Naive B cell (primary cell): Measurements from ENCODE around the gene ZBTB16. TPM values are rescaled to one million over a fixed set of nuclear protein-coding genes. Genes with fewer than 3 reads are reported as not detected.

ENCODE experiments used
- ATAC-seq, 2 donors: fragments of 150-1000 bp; cut with Tn5 transposase; 2 replicates each; pipeline ENCODE4 v1.10.0; 2021; ENCODE audit warnings: low read depth in 2 of 2, mild to moderate bottlenecking in 2 of 2, moderate library complexity in 2 of 2
- DNase-seq: peaks from one replicate; pipeline ENCODE4 v3.0.0; 2022
- H3K27ac Mint-ChIP-seq, 6 donors: one replicate each; pipeline ENCODE4 v1.8.0; 2020 to 2022; ENCODE audit warnings: mild to moderate bottlenecking in 6 of 6, mixed read lengths in 6 of 6, moderate library complexity in 5 of 6, inconsistent platforms in 2 of 6
- H3K27me3 Mint-ChIP-seq, 3 donors: one replicate each; pipeline ENCODE4 v1.8.0; 2021 to 2022; ENCODE audit warnings: mixed read lengths in 3 of 3, mild to moderate bottlenecking in 1 of 3
- H3K36me3 Mint-ChIP-seq, 2 donors: one replicate each; pipeline ENCODE4 v1.8.0; 2020 to 2022; ENCODE audit warnings: mixed read lengths in 2 of 2, inconsistent platforms in 1 of 2, mild to moderate bottlenecking in 1 of 2
- H3K4me1 Mint-ChIP-seq, 3 donors: one replicate each; pipeline ENCODE4 v1.8.0; 2020 to 2022; ENCODE audit warnings: mixed read lengths in 3 of 3, inconsistent platforms in 1 of 3, mild to moderate bottlenecking in 1 of 3, moderate library complexity in 1 of 3
- H3K4me3 Mint-ChIP-seq, 8 donors: one replicate each; pipeline ENCODE4 v1.8.0; 2020 to 2022; ENCODE audit warnings: mild to moderate bottlenecking in 8 of 8, mixed read lengths in 8 of 8, moderate library complexity in 8 of 8, inconsistent platforms in 2 of 8
- H3K9me3 Mint-ChIP-seq, 7 donors: one replicate each; pipeline ENCODE4 v1.8.0; 2020 to 2022; ENCODE audit warnings: mixed read lengths in 7 of 7, mild to moderate bottlenecking in 5 of 7, inconsistent platforms in 2 of 7, moderate library complexity in 1 of 7
- polyA plus RNA-seq, 6 donors: library from polyadenylated mRNA; unstranded; fragments of 300-500 nt; fragmentation: Illumina TruSeq; gene quantifications; one replicate each; pipeline ENCODE4 v1.2.3, GENCODE V29; 2021; ENCODE audit warnings: low read depth in 6 of 6

Gene ZBTB16
- polyA plus RNA-seq, 6 donors from 2014 or later = 10.0 to 178 (median 50.5) TPM

DNA sequence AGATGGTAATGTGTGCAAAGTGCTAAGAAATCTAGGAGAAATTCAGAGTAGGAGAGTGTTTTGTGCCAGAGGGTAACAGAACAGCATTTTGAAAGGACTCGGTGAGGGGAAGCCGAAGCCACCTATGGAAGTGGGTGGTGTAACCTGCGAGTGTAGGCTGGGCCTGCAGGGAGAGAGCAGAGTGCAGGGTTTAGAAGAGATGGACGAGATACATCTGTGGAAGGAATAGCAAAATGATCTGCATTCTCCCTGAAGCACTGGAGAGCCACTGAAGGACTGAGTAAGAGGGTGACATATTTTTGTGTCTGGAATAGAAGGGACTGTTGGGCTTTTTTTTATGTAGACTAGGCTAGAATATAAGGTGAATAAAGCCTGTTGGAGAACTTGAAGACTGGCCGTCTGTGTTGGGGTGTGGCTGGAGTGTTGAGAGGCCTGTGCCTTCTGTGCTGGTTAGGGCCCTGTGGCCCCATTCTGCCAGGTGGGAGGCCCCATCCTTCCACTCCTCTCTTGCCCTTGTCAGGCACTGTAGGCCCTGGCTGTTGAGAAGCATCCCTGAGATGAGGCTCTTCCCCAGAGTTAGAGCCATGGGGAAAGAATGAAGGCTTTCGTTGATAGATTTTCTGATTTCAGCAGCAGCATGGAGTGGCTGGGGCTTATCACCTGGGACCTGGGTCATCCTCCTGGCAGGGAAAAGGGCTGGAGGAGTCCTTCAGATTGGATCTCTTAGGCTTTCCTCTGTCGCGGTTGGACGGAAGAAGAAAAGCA, 102.2 kb downstream of the ZBTB16 start:
- no peak for ATAC-seq
- peak overlapping the region in 6 of 8 donors; percentile 71 to 87 (median 76) for H3K4me3 Mint-ChIP-seq
- peaks cover 0 to 7% (median 0%) of the 10 kb centered on the region in 7 donors for H3K9me3 Mint-ChIP-seq
- no peaks in the 10 kb centered on the region for H3K27me3 Mint-ChIP-seq
- DNase-seq = no peak
- peaks cover 77 to 100% (median 99%) of the 10 kb centered on the region in 3 donors for H3K4me1 Mint-ChIP-seq
- H3K36me3 Mint-ChIP-seq = peaks cover 5 to 17% of the 10 kb centered on the region in 2 donors
- H3K27ac Mint-ChIP-seq = peak overlapping the region; percentile 47 to 98 (median 94)

DNA sequence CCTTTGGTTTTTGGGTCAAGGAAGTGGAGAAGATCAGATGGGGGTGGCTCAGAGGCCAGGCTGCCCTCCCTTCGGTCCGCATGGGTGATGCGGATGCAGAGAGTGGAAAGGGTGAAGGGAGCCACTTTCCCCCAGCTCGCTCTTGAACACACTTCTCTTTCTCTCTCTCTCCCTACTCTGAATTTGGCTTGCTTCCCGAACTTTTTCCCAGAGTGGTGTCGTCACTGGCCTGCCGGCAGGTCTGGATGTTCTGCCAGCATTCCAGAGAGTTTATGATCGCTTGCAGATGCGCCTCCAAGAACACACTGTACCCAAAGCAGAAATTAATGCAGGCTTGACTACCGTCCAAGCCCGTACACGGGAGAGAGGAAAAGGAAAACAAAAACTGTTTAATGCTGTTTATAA, 103.2 kb downstream of the ZBTB16 start:
- Mint-ChIP-seq H3K4me3 (peak overlapping the region; percentile 39 to 87 (median 56)), H3K4me1 (peaks cover 80 to 99% (median 99%) of the 10 kb centered on the region in 3 donors)
- no peak for ATAC-seq

DNA sequence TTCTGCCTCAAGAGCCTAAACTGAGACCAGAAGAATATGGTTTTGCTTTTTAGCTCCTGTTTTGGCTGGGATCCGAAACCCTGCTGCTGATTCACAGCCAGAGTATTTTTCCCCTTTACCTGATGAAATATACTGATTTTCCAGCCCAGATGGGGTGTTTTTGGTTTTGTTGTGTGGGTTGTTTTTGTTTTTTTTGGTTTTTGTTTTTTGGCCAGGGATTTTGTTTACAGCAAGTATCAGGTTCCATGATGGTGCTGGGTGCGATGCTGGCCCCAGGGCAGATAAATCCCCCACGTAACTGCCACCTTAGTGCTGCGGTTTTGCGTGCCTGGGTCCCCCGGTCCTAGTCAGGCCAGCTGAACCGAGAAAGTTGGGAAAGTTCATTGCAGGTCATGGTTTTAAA, 103.7 kb downstream of the ZBTB16 start:
- DNase-seq = no peak
- no peak for ATAC-seq
- peaks cover 0 to 3% (median 0%) of the 10 kb centered on the region in 7 donors for H3K9me3 Mint-ChIP-seq
- peak overlapping the region; percentile 36 to 98 (median 82) for H3K27ac Mint-ChIP-seq
- H3K4me1 Mint-ChIP-seq = peaks cover 80 to 99% (median 99%) of the 10 kb centered on the region in 3 donors
- no peaks in the 10 kb centered on the region for H3K27me3 Mint-ChIP-seq
- H3K4me3 Mint-ChIP-seq = peak overlapping the region in 6 of 8 donors; percentile 47 to 87 (median 70)
- H3K36me3 Mint-ChIP-seq = peaks cover 0 to 12% of the 10 kb centered on the region in 2 donors

More for the DNA sequence above, 103.2 kb downstream of the ZBTB16 start:
- Mint-ChIP-seq H3K36me3 (peaks cover 4 to 17% of the 10 kb centered on the region in 2 donors), H3K27me3 (no peaks in the 10 kb centered on the region), H3K9me3 (peaks cover 0 to 7% (median 0%) of the 10 kb centered on the region in 7 donors), H3K27ac (peak overlapping the region; percentile 44 to 98 (median 94))
- no peak for DNase-seq

DNA sequence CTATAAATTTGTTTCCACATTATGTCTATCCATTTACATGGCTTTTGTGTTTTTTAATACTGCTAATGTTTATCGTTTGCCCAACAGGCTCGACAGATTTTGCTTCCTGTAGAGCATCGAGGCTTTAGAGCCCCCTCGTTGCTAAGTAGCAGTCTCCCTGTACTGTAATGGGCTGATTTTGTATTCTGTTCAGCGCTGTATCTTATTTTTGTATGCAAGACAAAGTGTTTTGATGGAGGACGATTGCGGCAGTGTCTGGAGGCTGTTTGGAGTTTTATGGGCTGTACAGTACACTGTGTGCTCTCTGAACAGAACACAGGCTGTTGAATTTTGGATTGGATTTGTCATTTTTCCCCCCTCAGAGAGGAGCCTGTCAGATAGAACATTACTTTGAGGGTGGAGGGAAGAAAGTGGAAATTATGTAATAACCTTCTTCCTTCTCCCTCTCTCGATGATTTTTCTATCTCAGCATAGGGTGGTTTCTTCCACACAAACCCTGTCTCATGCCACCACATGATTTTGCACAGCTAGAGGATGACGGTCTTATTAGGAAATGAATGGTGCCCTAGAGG, 104.4 kb downstream of the ZBTB16 start:
- peaks cover 0 to 8% of the 10 kb centered on the region in 2 donors for H3K36me3 Mint-ChIP-seq
- no peaks in the 10 kb centered on the region for H3K9me3 Mint-ChIP-seq
- peak overlapping the region in 6 of 8 donors; percentile 0 to 75 (median 51) for H3K4me3 Mint-ChIP-seq
- peak overlapping the region; percentile 36 to 98 (median 80) for H3K27ac Mint-ChIP-seq
- no peak for ATAC-seq
- H3K27me3 Mint-ChIP-seq = no peaks in the 10 kb centered on the region
- H3K4me1 Mint-ChIP-seq = peaks cover 80 to 99% (median 99%) of the 10 kb centered on the region in 3 donors
- no peak for DNase-seq

DNA sequence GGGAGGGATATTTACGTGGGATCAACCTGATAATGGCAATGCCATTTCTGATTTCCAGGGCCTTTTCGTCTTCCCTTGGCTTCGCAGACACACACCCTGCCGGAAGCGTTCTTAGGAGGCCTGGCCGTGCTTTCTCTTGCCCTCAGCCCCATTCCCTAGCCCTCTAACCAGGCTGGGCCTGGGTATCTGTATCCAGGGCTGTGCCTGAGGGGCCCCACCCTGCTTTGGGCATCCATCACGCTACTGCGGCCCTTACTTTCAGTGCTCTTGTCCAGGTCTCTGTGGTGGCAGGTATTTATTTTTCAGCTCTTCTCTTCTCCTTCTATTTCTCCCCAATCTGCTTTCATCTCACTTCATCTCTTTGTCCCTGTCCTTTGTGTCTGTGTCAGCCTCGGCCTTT, 105.0 kb downstream of the ZBTB16 start:
- Mint-ChIP-seq H3K27ac (peak overlapping the region; percentile 55 to 98 (median 76)), H3K9me3 (no peaks in the 10 kb centered on the region), H3K27me3 (no peaks in the 10 kb centered on the region), H3K4me1 (peaks cover 80 to 99% (median 99%) of the 10 kb centered on the region in 3 donors), H3K36me3 (peaks cover 0 to 8% of the 10 kb centered on the region in 2 donors), H3K4me3 (peak overlapping the region in 2 of 8 donors; percentile 0 to 37)
- no peak for ATAC-seq
- no peak for DNase-seq

DNA sequence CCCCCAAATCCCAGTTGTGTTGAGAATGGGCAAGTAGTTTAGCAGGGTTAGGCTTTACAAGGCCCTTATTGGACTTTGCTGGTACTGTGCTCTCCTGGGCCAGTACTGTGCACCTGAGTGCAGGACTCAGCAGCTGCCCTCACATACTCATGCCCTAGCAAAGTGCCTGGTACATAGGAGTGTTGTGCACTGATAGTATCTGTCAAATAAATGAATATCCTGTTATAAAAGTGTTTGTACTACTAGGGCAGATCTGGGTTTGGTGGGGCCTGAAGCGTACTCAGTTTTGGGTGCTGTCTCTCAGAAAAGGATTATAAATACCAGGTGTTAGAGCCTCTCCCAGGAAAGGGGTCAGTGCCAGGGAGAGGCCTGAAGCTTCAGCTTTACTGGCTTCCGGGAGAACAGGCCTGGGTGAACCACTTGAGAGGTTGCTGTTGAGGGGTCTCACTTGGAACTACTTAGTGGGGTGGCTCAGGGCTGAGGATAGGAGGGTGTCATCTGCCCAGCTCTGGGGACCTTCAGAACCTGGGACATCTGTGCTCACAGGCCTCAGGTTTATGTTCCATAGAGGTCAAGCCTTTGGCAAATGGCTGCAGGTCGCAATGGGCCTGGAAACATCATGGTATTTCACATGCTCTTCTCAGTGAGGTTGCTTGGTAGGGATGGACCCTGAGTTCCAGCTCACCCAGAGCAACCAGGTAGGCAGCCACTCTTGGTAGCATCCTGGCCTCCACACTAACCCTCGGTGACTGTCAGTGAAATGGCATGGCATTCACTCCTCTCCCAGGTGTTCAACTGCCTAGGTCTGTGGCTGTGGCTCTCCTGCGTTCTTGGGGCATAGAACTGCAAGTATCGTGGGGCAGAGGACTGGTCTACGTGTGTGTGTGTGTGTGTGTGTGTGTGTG, 106.1 kb downstream of the ZBTB16 start:
- Mint-ChIP-seq H3K9me3 (no peaks in the 10 kb centered on the region), H3K4me1 (peaks cover 76 to 98% (median 97%) of the 10 kb centered on the region in 3 donors), H3K27me3 (no peaks in the 10 kb centered on the region), H3K36me3 (peaks cover 0 to 8% of the 10 kb centered on the region in 2 donors), H3K4me3 (peak overlapping the region; percentile 0 to 82 (median 70)), H3K27ac (peak overlapping the region; percentile 17 to 95 (median 80))
- ATAC-seq (no peak), DNase-seq (no peak)

DNA sequence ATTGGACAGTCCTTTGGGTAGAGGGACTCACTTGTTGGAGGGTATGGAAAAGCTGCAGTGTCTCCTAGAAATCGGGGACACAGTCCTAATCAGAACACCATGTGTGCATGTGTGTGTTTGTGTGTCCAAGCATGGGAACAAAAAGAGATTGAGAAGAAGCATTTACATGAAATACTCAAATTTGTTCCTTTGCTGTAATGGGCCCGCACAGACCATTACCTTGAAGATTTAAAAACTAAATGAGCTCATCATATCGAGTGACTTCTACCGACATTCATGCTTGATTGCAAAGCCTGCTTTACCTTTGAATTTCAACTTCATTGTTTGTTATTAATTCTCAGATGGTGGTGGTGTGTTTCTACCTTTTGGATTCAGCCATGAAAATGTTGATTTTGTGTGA, 106.9 kb downstream of the ZBTB16 start:
- DNase-seq (no peak), ATAC-seq (no peak)
- H3K4me3 Mint-ChIP-seq = peak overlapping the region; percentile 51 to 89 (median 76)
- peaks cover 0 to 8% of the 10 kb centered on the region in 2 donors for H3K36me3 Mint-ChIP-seq
- no peaks in the 10 kb centered on the region for H3K27me3 Mint-ChIP-seq
- peak overlapping the region in 5 of 6 donors; percentile 65 to 95 (median 87) for H3K27ac Mint-ChIP-seq
- peaks cover 70 to 98% (median 97%) of the 10 kb centered on the region in 3 donors for H3K4me1 Mint-ChIP-seq
- no peaks in the 10 kb centered on the region for H3K9me3 Mint-ChIP-seq

DNA sequence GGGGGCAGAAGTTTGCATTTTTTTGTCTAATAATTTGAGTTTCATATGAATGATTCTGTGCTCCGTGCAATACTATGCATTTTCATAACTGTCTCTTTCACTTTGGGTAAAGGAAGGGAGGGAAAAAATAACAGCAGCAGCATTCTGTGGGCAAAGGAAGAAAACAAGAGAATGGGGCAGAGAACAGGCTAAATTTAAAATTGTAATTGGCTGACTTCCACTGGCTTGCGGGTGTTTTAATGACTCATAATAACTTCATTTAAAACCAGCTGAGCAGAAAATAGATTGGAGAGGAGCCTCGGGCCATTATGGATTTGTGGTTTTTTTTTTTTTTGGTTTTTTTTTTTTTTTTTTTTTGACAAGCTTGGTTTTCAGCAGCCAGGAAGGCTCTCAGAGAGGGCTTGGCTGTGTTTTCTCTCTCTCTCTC, 107.4 kb downstream of the ZBTB16 start:
- peak overlapping the region in 5 of 6 donors; percentile 65 to 95 (median 87) for H3K27ac Mint-ChIP-seq
- peak overlapping the region; percentile 51 to 89 (median 78) for H3K4me3 Mint-ChIP-seq
- ATAC-seq (no peak), DNase-seq (no peak)
- no peaks in the 10 kb centered on the region for H3K27me3 Mint-ChIP-seq
- peaks cover 0 to 8% of the 10 kb centered on the region in 2 donors for H3K36me3 Mint-ChIP-seq
- no peaks in the 10 kb centered on the region for H3K9me3 Mint-ChIP-seq
- peaks cover 71 to 98% (median 97%) of the 10 kb centered on the region in 3 donors for H3K4me1 Mint-ChIP-seq

DNA sequence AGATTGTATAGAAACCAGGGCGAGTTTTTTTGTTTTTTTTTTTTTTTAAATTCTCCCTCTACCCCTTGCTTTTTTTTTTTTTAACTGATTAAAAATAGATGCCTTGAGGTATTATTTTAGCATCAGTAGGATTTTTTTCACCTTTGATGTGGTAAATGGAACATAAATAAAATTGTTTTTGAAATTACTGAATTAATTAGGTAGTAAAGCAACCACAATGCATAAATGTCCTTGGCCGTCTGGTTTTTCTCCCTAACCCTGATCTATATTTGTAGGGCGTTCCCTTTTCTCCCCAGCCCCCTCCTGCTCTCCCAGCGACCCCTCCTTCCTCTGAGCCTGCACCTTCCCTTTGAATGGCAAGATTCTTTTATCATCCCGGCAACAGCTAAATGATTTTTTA, 107.8 kb downstream of the ZBTB16 start:
- no peaks in the 10 kb centered on the region for H3K27me3 Mint-ChIP-seq
- DNase-seq (no peak), ATAC-seq (no peak)
- H3K27ac Mint-ChIP-seq = peak overlapping the region in 5 of 6 donors; percentile 65 to 92 (median 87)
- H3K36me3 Mint-ChIP-seq = peaks cover 0 to 8% of the 10 kb centered on the region in 2 donors
- H3K4me1 Mint-ChIP-seq = peaks cover 75 to 98% (median 97%) of the 10 kb centered on the region in 3 donors
- peak overlapping the region in 7 of 8 donors; percentile 51 to 89 (median 79) for H3K4me3 Mint-ChIP-seq
- H3K9me3 Mint-ChIP-seq = no peaks in the 10 kb centered on the region

DNA sequence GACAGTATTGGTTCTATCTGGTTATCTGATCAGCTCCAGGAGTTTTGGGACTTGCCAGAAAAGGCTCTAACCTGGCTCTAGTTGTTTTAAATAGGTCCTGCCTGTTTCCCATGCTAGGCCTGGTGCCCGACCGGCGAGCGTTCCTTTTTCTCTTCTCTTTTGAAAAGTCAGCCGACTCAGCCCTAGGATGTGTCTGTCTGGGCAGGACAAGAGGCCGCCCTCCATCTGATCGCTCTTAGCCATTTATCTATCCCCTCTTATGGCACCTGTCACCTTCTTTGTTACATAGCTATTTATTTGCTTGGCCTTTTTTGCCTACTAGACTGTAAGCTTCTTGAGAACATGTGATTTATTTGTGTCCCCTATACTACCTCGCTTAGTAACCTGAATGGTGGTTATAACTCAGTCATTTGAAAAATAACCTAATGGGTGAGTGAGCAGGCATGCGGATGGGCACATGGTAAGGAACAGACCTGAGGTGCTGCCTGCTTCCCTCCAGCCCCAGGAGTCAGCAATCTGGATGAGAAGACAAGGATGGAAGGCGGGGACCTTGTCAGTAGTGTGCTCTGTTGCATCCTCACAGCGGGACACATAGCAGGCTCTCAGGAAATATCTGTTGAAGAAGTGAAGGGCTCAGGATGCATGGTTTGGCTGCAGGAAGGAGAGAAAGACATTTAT, 108.4 kb downstream of the ZBTB16 start:
- no peak for ATAC-seq
- H3K4me1 Mint-ChIP-seq = peaks cover 78 to 98% (median 97%) of the 10 kb centered on the region in 3 donors
- H3K4me3 Mint-ChIP-seq = peak overlapping the region in 7 of 8 donors; percentile 51 to 89 (median 77)
- H3K27me3 Mint-ChIP-seq = no peaks in the 10 kb centered on the region
- peaks cover 0 to 8% of the 10 kb centered on the region in 2 donors for H3K36me3 Mint-ChIP-seq
- H3K9me3 Mint-ChIP-seq = no peaks in the 10 kb centered on the region
- peak overlapping the region; percentile 86 to 93 (median 87) for H3K27ac Mint-ChIP-seq
- no peak for DNase-seq

DNA sequence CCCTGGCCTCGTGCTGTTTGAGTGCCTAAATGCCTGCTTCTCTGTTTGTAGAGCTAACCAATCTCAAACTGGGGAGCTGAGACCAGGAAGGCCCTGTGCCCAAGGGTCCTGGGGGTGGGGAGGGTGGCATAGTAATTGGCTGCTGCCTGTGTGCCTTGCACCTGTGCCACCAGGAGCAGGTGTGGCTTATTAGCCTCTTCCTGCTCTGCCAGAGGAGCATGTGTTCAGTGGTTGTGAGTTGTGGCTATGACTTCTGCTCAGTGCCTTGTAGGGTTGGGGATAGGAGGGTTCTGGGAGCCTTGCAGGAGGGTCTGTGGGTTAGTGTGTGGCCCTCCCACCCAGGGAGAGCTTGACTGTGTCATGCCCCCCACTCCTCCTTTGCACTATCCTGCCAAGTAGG, 109.2 kb downstream of the ZBTB16 start:
- peak overlapping the region in 4 of 6 donors; percentile 22 to 93 (median 67) for H3K27ac Mint-ChIP-seq
- H3K36me3 Mint-ChIP-seq = peaks cover 0 to 8% of the 10 kb centered on the region in 2 donors
- no peak for DNase-seq
- peak overlapping the region in 7 of 8 donors; percentile 7 to 82 (median 77) for H3K4me3 Mint-ChIP-seq
- ATAC-seq = peak; percentile 40 to 43
- H3K9me3 Mint-ChIP-seq = no peaks in the 10 kb centered on the region
- no peaks in the 10 kb centered on the region for H3K27me3 Mint-ChIP-seq
- peaks cover 78 to 99% (median 98%) of the 10 kb centered on the region in 3 donors for H3K4me1 Mint-ChIP-seq

DNA sequence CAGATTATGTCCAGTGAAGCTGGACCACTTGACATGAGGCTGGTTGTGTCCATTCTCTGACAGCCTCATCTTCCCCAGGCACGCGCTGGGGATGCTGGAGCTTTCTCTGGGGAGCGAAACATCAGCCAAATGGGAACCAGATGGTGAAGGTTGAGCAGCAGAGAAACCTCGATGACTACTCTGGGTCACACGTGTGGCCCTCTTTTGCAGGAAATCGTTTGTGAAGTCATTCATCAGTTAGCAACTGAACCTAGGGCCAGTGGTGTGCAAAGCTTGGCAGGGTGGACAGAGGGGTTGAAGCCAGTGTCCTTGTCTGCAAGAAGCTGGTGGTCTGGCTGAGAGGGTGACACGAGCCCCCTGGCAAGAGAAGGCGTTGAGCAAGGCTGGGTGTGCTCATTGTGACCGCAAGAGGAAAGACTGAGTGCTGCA, 109.8 kb downstream of the ZBTB16 start:
- H3K36me3 Mint-ChIP-seq = peaks cover 0 to 8% of the 10 kb centered on the region in 2 donors
- H3K4me1 Mint-ChIP-seq = peaks cover 80 to 99% (median 98%) of the 10 kb centered on the region in 3 donors
- no peaks in the 10 kb centered on the region for H3K9me3 Mint-ChIP-seq
- H3K27ac Mint-ChIP-seq = peak overlapping the region in 3 of 6 donors; percentile 21 to 65 (median 52)
- H3K4me3 Mint-ChIP-seq = peak overlapping the region in 4 of 8 donors; percentile 59 to 82 (median 74)
- DNase-seq (no peak), ATAC-seq (no peak)
- no peaks in the 10 kb centered on the region for H3K27me3 Mint-ChIP-seq
